ENCODE data around the gene GDF10. TPM values are rescaled to one million over a fixed set of nuclear protein-coding genes. Genes with fewer than 3 reads are reported as not detected.

GDF10 gene
- total RNA-seq, 1 experiment from 2014 or later, result not detected

- H3K36me3 ChIP-seq (replicated peaks; ENCODE audit: control insufficient read depth, insufficient read depth, low read length), result no peaks in the 10 kb centered on the region
- H3K27me3 ChIP-seq (ENCODE audit: control insufficient read depth, insufficient read depth, low read length), result no peaks in the 10 kb centered on the region
- DNase-seq, result no peak
- H3K4me3 ChIP-seq (ENCODE audit: insufficient read depth, low read depth, low read length), result no peak overlapping the region
Measured at GRCh38 chr10:47283101-47283630, 16.8 kb upstream of the GDF10 start.

GRCh38 chr10:47283848-47284247 is 16.1 kb upstream of the GDF10 start:
- DNase-seq, result no peak
- Histone ChIP-seq H3K36me3 (replicated peaks; ENCODE audit: control insufficient read depth, insufficient read depth, low read length) (no peaks in the 10 kb centered on the region), H3K27me3 (ENCODE audit: control insufficient read depth, insufficient read depth, low read length) (no peaks in the 10 kb centered on the region), H3K4me3 (ENCODE audit: insufficient read depth, low read depth, low read length) (no peak overlapping the region)

GRCh38 chr10:47285381-47286115 is 14.4 kb upstream of the GDF10 start:
- Histone ChIP-seq H3K27me3 (ENCODE audit: control insufficient read depth, insufficient read depth, low read length) (no peaks in the 10 kb centered on the region), H3K4me3 (ENCODE audit: insufficient read depth, low read depth, low read length) (no peak overlapping the region), H3K36me3 (replicated peaks; ENCODE audit: control insufficient read depth, insufficient read depth, low read length) (no peaks in the 10 kb centered on the region)
- DNase-seq, result no peak

GRCh38 chr10:47286116-47286505 is 13.9 kb upstream of the GDF10 start:
- no peaks in the 10 kb centered on the region for H3K27me3 ChIP-seq (ENCODE audit: control insufficient read depth, insufficient read depth, low read length)
- DNase-seq, result no peak
- no peaks in the 10 kb centered on the region for H3K36me3 ChIP-seq (replicated peaks; ENCODE audit: control insufficient read depth, insufficient read depth, low read length)
- no peak overlapping the region for H3K4me3 ChIP-seq (ENCODE audit: insufficient read depth, low read depth, low read length)

GRCh38 chr10:47286591-47287315 is 13.2 kb upstream of the GDF10 start:
- Histone ChIP-seq H3K4me3 (ENCODE audit: insufficient read depth, low read depth, low read length) (no peak overlapping the region), H3K27me3 (ENCODE audit: control insufficient read depth, insufficient read depth, low read length) (no peaks in the 10 kb centered on the region), H3K36me3 (replicated peaks; ENCODE audit: control insufficient read depth, insufficient read depth, low read length) (no peaks in the 10 kb centered on the region)
- DNase-seq, result no peak

- Histone ChIP-seq H3K27me3 (ENCODE audit: control insufficient read depth, insufficient read depth, low read length) (no peaks in the 10 kb centered on the region), H3K36me3 (replicated peaks; ENCODE audit: control insufficient read depth, insufficient read depth, low read length) (no peaks in the 10 kb centered on the region), H3K4me3 (ENCODE audit: insufficient read depth, low read depth, low read length) (no peak overlapping the region)
- no peak for DNase-seq
Measured at GRCh38 chr10:47287365-47287802, 12.6 kb upstream of the GDF10 start.

- DNase-seq, result no peak
- Histone ChIP-seq H3K4me3 (ENCODE audit: insufficient read depth, low read depth, low read length) (no peak overlapping the region), H3K36me3 (replicated peaks; ENCODE audit: control insufficient read depth, insufficient read depth, low read length) (no peaks in the 10 kb centered on the region), H3K27me3 (ENCODE audit: control insufficient read depth, insufficient read depth, low read length) (no peaks in the 10 kb centered on the region)
Measured at GRCh38 chr10:47287805-47288204, 12.2 kb upstream of the GDF10 start.

- H3K36me3 ChIP-seq (replicated peaks; ENCODE audit: control insufficient read depth, insufficient read depth, low read length), result no peaks in the 10 kb centered on the region
- no peak overlapping the region for H3K4me3 ChIP-seq (ENCODE audit: insufficient read depth, low read depth, low read length)
- H3K27me3 ChIP-seq (ENCODE audit: control insufficient read depth, insufficient read depth, low read length), result no peaks in the 10 kb centered on the region
- DNase-seq, result no peak
Measured at GRCh38 chr10:47288236-47288635, 11.8 kb upstream of the GDF10 start.

GRCh38 chr10:47288916-47289495 is 11.0 kb upstream of the GDF10 start:
- Histone ChIP-seq H3K36me3 (replicated peaks; ENCODE audit: control insufficient read depth, insufficient read depth, low read length) (no peaks in the 10 kb centered on the region), H3K4me3 (ENCODE audit: insufficient read depth, low read depth, low read length) (no peak overlapping the region), H3K27me3 (ENCODE audit: control insufficient read depth, insufficient read depth, low read length) (no peaks in the 10 kb centered on the region)
- DNase-seq, result no peak

GRCh38 chr10:47289921-47290320 is 10.1 kb upstream of the GDF10 start:
- DNase-seq, result no peak
- Histone ChIP-seq H3K36me3 (replicated peaks; ENCODE audit: control insufficient read depth, insufficient read depth, low read length) (no peaks in the 10 kb centered on the region), H3K4me3 (ENCODE audit: insufficient read depth, low read depth, low read length) (no peak overlapping the region), H3K27me3 (ENCODE audit: control insufficient read depth, insufficient read depth, low read length) (no peaks in the 10 kb centered on the region)

GRCh38 chr10:47290338-47290737 is 9.7 kb upstream of the GDF10 start:
- no peaks in the 10 kb centered on the region for H3K36me3 ChIP-seq (replicated peaks; ENCODE audit: control insufficient read depth, insufficient read depth, low read length)
- DNase-seq, result no peak
- no peak overlapping the region for H3K4me3 ChIP-seq (ENCODE audit: insufficient read depth, low read depth, low read length)
- H3K27me3 ChIP-seq (ENCODE audit: control insufficient read depth, insufficient read depth, low read length), result no peaks in the 10 kb centered on the region

GRCh38 chr10:47291682-47292081 is 8.3 kb upstream of the GDF10 start:
- Histone ChIP-seq H3K27me3 (ENCODE audit: control insufficient read depth, insufficient read depth, low read length) (no peaks in the 10 kb centered on the region), H3K4me3 (ENCODE audit: insufficient read depth, low read depth, low read length) (no peak overlapping the region), H3K36me3 (replicated peaks; ENCODE audit: control insufficient read depth, insufficient read depth, low read length) (no peaks in the 10 kb centered on the region)
- no peak for DNase-seq

- no peak for DNase-seq
Measured at GRCh38 chr10:47294057-47294456, 5.9 kb upstream of the GDF10 start.

GRCh38 chr10:47294501-47294900 is 5.5 kb upstream of the GDF10 start:
- no peak for DNase-seq
- Histone ChIP-seq H3K27me3 (ENCODE audit: control insufficient read depth, insufficient read depth, low read length) (peaks cover 7% of the 10 kb centered on the region), H3K4me3 (ENCODE audit: insufficient read depth, low read depth, low read length) (no peak overlapping the region), H3K36me3 (replicated peaks; ENCODE audit: control insufficient read depth, insufficient read depth, low read length) (no peaks in the 10 kb centered on the region)

More at GRCh38 chr10:47294057-47294456, 5.9 kb upstream of the GDF10 start:
- Histone ChIP-seq H3K4me3 (ENCODE audit: insufficient read depth, low read depth, low read length) (no peak overlapping the region), H3K27me3 (ENCODE audit: control insufficient read depth, insufficient read depth, low read length) (peaks cover 3% of the 10 kb centered on the region), H3K36me3 (replicated peaks; ENCODE audit: control insufficient read depth, insufficient read depth, low read length) (no peaks in the 10 kb centered on the region)

- Histone ChIP-seq H3K36me3 (replicated peaks; ENCODE audit: control insufficient read depth, insufficient read depth, low read length) (no peaks in the 10 kb centered on the region), H3K4me3 (ENCODE audit: insufficient read depth, low read depth, low read length) (no peak overlapping the region), H3K27me3 (ENCODE audit: control insufficient read depth, insufficient read depth, low read length) (peaks cover 13% of the 10 kb centered on the region)
- DNase-seq, result no peak
Measured at GRCh38 chr10:47295411-47295810, 4.6 kb upstream of the GDF10 start.

Data from H7 (cell line).